Activated CD8-positive, alpha-beta T cell treated with anti-CD3 and anti-CD28 coated beads for 36 hours (primary cell): ENCODE data around the gene SLC31A2. TPM values are rescaled to one million over a fixed set of nuclear protein-coding genes. Genes with fewer than 3 reads are reported as not detected.

ENCODE experiments used
- ATAC-seq: fragments of 200-7000 bp; cut with Tn5 transposase; one replicate; pipeline ENCODE4 v1.10.0; 2021; ENCODE audit warnings: mild to moderate bottlenecking, moderate library complexity
- CTCF ChIA-PET: fragments of 350-600 bp; sonication (Branson Sonifier 250); formaldehyde crosslinking; loops from one replicate; lab custom pipeline; 2021; ENCODE audit warnings: antibody characterized with exemption; lab: Charles Lee
- POLR2A ChIA-PET: fragments of 350-600 bp; sonication (Branson Sonifier 250); formaldehyde crosslinking; loops from one replicate; lab custom pipeline; 2021; ENCODE audit warnings: antibody characterized with exemption; lab: Charles Lee
- DNase-seq: peaks from one replicate; pipeline ENCODE4 v3.0.0-alpha.2; 2020
- H3K27ac Mint-ChIP-seq: one replicate; pipeline ENCODE4 v1.8.0; 2021; ENCODE audit warnings: mild to moderate bottlenecking, mixed read lengths
- H3K27me3 Mint-ChIP-seq: one replicate; pipeline ENCODE4 v1.8.0; 2021; ENCODE audit warnings: mixed read lengths
- H3K36me3 Mint-ChIP-seq: one replicate; pipeline ENCODE4 v1.8.0; 2021; ENCODE audit warnings: low read depth, mixed read lengths
- H3K4me1 Mint-ChIP-seq: one replicate; pipeline ENCODE4 v1.8.0; 2021; ENCODE audit warnings: low read depth, mixed read lengths
- H3K4me3 Mint-ChIP-seq: one replicate; pipeline ENCODE4 v1.8.0; 2021; ENCODE audit warnings: mild to moderate bottlenecking, moderate library complexity, mixed read lengths
- H3K9me3 Mint-ChIP-seq: one replicate; pipeline ENCODE4 v1.8.0; 2021; ENCODE audit warnings: mixed read lengths
- CTCF ChIP-seq: fragments of 200-600 bp; IDR thresholded peaks from one replicate; pipeline ENCODE4 v1.8.0; 2022; ENCODE audit warnings: antibody characterized with exemption, mild to moderate bottlenecking
- intact Hi-C: fragments of 100-400 bp; cut with micrococcal nuclease; formaldehyde crosslinking; loops from one replicate; pipeline ENCODE4 v1.10.0; 2022
- total RNA-seq, 2 experiments: library from RNA; stranded (reverse); gene quantifications; one replicate each; pipeline ENCODE4 v1.2.3, GENCODE V29; 2021

The SLC31A2 gene
- total RNA-seq, 2 experiments from 2014 or later = 1.6 to 3.4 TPM

GRCh38 chr9:113166039-113166438, 15.2 kb downstream of the SLC31A2 start:
- Mint-ChIP-seq H3K27me3 (no peaks in the 10 kb centered on the region), H3K4me1 (no peaks in the 10 kb centered on the region), H3K27ac (no peak overlapping the region), H3K36me3 (peaks cover 33% of the 10 kb centered on the region), H3K4me3 (no peak overlapping the region), H3K9me3 (no peaks in the 10 kb centered on the region)
- POLR2A ChIA-PET = no interaction called here
- CTCF ChIA-PET = interaction anchor here (1.4 kb wide), 1 partner anchor 10 kb away, joined by 3 read pairs; no protein-coding TSS in a partner anchor
- no peak for ATAC-seq
- DNase-seq = no peak
- intact Hi-C loops = no loop called here
- no peak for TF ChIP-seq CTCF

- no peak for DNase-seq
- ATAC-seq = no peak
- no peak overlapping the region for H3K4me3 Mint-ChIP-seq
- no peak for TF ChIP-seq CTCF
- no peak overlapping the region for H3K27ac Mint-ChIP-seq
- H3K9me3 Mint-ChIP-seq = peaks cover 8% of the 10 kb centered on the region
- no peaks in the 10 kb centered on the region for H3K27me3 Mint-ChIP-seq
- H3K36me3 Mint-ChIP-seq = peaks cover 49% of the 10 kb centered on the region
- intact Hi-C loops = no loop called here
- ChIA-PET POLR2A (interaction anchor here (0.9 kb wide), 1 partner anchor 13 kb away, joined by 3 read pairs; no protein-coding TSS in a partner anchor), CTCF (interaction anchor here (1.0 kb wide), 1 partner anchor 16 kb away, joined by 3 read pairs; no protein-coding TSS in a partner anchor)
- no peaks in the 10 kb centered on the region for H3K4me1 Mint-ChIP-seq
These were observed 18.0 kb downstream of the SLC31A2 start for GRCh38 chr9:113168809-113169208.

- no peak for TF ChIP-seq CTCF
- CTCF ChIA-PET = interaction anchor here (1.0 to 3.7 kb wide), 3 partner anchors 13 to 386 kb away, joined by 3 to 15 read pairs (median 6); no protein-coding TSS in a partner anchor
- H3K36me3 Mint-ChIP-seq = peaks cover 57% of the 10 kb centered on the region
- intact Hi-C loops = no loop called here
- no peaks in the 10 kb centered on the region for H3K27me3 Mint-ChIP-seq
- POLR2A ChIA-PET = interaction anchor here (1.7 kb wide), 1 partner anchor 18 kb away, joined by 6 read pairs; no protein-coding TSS in a partner anchor
- no peak overlapping the region for H3K27ac Mint-ChIP-seq
- H3K4me1 Mint-ChIP-seq = no peaks in the 10 kb centered on the region
- no peak for ATAC-seq
- peaks cover 8% of the 10 kb centered on the region for H3K9me3 Mint-ChIP-seq
- no peak overlapping the region for H3K4me3 Mint-ChIP-seq
- no peak for DNase-seq
These were observed 22.5 kb downstream of the SLC31A2 start for GRCh38 chr9:113173341-113173740.

GRCh38 chr9:113176803-113177202, 26.0 kb downstream of the SLC31A2 start:
- Mint-ChIP-seq H3K27ac (no peak overlapping the region), H3K36me3 (peaks cover 57% of the 10 kb centered on the region), H3K4me3 (no peak overlapping the region), H3K4me1 (no peaks in the 10 kb centered on the region), H3K27me3 (no peaks in the 10 kb centered on the region), H3K9me3 (peaks cover 8% of the 10 kb centered on the region)
- POLR2A ChIA-PET = interaction anchor here (0.8 kb wide), 1 partner anchor 20 kb away, joined by 4 read pairs; no protein-coding TSS in a partner anchor
- no peak for TF ChIP-seq CTCF
- intact Hi-C loops = no loop called here
- CTCF ChIA-PET = interaction anchor here (0.8 kb wide), 1 partner anchor 98 kb away, joined by 3 read pairs; no protein-coding TSS in a partner anchor
- DNase-seq (no peak), ATAC-seq (no peak)

- H3K27me3 Mint-ChIP-seq = no peaks in the 10 kb centered on the region
These were observed 26.4 kb downstream of the SLC31A2 start for GRCh38 chr9:113177251-113177650.

More at GRCh38 chr9:113177251-113177650, 26.4 kb downstream of the SLC31A2 start:
- DNase-seq (no peak), ATAC-seq (no peak)
- no peak for TF ChIP-seq CTCF
- Mint-ChIP-seq H3K4me3 (no peak overlapping the region), H3K9me3 (peaks cover 8% of the 10 kb centered on the region), H3K4me1 (no peaks in the 10 kb centered on the region), H3K36me3 (peaks cover 57% of the 10 kb centered on the region), H3K27ac (no peak overlapping the region)
- ChIA-PET POLR2A (interaction anchor here (0.8 kb wide), 1 partner anchor 20 kb away, joined by 4 read pairs; no protein-coding TSS in a partner anchor), CTCF (no interaction called here)
- intact Hi-C loops = no loop called here
